Cerebellar nuclear complex (tissue), 1 donor: ENCODE results near the gene ZKSCAN7.
"Not testable (repeated sequence)": the region's sequence is repeated elsewhere in the genome, so short reads cannot be mapped to it uniquely, and the experiment has no call there.

Experiments
- DNase-seq, 2 experiments: peaks; one replicate each; lab custom pipeline; 2025; lab: John Stamatoyannopoulos, UW

Gene ZKSCAN7

DNA sequence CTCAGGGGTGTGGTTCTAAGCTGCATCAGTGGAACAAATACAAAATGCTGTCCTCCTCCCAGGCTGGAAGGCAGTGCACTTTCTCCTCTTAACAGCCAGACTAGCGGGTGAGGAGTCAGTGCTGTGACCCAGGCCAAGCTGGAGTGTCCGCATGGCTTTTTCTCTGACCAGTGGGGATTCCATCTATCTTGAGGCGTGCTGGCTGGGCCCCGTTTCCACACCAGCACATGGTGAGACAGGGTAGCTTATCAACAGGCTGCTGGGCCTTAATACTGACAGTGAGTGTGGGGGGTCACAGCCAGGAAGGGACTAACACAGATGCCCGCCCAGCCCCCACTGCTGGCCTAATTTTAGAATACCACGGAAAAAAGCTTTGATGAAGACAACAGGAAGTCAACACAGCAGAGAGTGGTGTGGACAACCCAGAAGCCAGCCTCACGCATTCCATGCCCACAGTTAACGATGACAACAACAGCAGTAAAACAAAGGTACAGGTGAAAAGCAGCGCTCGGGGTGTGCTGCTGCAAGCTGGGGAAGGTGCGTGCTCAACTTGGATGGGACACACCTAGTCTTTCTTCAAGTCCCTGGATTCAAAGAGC is 22.5 kb downstream of the ZKSCAN7 start:
- DNase-seq: not testable (repeated sequence)

DNA sequence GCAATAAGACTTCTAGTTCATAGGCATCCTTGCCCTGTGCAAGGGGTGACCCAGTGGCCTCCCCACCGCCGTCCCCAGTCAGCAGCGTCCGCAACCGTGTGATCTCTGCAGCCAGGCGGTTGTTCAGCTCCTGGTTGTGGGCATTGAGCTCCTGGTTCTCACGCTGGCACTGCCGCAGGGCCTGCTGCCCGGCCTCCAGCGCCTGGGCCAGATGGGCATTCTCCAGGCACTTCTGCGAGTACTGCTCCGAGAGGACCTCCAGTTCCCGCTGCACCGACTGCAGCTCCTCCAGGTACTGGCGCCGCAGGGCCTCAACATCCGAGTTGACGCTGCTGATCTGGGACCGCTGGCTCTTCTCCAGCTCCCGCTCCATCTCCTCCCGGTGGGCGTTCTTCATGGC is 23.3 kb downstream of the ZKSCAN7 start:
- DNase-seq: not testable (repeated sequence)

DNA sequence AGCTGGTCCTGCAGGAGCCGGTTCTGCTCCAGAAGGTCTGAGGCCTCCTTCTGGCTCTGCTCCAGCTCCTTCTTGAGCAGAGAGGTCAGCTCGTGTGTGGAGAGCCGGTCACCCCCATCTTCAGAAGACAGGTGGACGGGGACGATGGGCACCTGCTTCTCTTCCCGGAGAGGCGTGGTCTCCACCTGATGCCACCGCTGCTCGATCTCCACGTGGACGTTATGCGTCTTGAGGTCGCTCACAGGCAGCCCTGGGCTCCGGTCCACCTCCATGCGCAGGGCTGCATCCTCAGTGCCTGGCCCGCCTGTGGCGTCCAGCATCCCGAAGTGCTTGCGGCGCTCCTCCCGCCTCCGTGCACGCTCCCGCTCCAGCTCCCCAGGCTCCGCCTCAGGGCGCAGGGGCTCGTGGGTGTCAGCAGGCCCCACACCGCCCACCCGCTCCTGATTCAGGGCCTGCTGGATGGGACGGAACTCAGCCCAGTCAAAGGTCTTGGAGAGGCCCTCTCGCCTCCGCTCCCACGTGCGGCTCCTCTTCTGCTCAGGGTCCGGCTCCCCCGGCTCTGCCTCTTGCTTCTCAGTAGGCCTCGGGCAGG is 24.0 kb downstream of the ZKSCAN7 start:
- not testable (repeated sequence) for DNase-seq

DNA sequence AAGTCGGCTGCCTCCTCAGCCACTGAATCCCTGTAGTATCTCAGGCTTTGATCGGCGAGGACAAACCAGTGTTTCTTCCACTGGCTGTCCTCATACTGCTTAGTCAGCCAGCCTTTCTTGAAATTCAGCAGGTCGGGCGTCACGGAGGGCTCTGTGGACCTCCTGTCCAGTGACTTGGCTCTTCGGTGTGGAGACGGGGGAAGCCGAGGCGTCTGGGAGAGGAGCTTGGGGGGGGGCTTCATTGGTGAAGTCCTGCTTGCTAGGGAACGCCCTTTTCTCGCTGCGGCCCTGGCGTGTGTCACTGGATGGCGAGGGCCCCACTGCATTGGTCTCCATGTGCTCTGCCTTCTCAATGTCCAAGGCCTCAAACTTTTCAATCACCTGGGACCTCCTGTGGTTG is 24.8 kb downstream of the ZKSCAN7 start:
- DNase-seq: not testable (repeated sequence)

DNA sequence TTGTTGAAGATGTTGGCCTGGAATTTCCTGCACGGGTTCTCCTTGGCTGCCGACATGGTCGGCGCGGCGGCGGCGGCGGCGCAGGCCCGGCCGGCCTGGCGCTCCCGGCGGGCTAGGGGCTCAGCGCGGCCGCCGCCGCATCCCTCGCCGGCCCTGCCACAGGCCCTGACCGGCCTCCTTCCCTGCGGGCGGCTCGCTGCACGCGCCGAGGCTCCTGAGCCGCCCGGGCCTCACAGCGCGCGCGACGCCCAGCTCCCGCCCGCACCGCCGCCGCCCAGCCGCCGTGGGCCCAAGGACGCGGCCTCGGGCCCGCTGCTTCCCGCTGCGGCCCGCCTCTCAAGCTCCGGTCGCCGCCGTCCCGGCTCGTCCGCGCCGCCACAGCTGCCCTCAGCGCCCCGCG is 26.0 kb downstream of the ZKSCAN7 start:
- not testable (repeated sequence) for DNase-seq

DNA sequence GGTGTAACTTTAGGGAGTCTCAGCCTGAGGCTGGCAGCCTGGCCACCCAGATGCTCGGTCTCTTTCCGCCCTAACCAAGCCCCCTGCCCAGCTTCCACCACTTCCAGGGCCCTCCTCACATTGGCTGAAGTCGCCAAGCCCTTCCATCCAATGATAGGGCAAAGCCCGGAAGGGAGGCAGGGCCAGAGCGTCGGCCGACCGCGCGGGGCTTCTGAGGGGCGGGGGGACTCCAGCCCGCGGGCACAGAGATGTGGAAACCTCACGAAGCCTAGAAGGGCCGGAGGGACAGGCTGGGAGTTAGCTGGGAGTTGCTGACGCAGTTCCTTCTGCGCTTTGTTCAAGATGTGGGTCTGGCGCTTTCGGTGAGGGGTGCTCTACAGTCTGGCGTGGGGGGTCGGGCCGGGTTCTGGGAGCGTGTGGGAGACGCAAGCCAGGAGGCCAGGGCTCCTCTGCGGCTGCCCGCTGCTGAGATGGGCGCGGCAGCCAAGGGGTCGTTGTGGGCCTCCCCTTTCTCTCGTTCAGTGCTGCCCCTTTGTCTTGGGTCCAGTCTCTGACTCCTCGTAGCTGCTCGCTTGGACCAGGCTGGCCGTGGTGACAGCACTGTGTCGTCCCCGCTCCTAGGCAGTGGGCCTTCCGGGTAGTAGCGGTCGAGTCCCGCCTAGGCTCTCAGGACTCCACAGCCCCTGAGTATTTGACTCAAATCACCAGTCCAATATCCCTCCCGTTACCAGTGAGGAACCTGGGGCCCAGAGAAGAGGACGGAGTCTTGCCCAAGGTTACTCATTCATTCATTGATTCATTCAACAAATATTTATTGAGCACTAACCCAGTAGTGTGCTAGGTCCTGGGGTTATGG is 29.9 kb downstream of the ZKSCAN7 start, which contains the start of gene ZNF660:
TSS of gene ZNF660 (plus strand) at position 319 of the 856 bp plus-strand sequence. CDS start 9,230 bp downstream, outside the sequence.
- peak; percentile 42 to 75 for DNase-seq

DNA sequence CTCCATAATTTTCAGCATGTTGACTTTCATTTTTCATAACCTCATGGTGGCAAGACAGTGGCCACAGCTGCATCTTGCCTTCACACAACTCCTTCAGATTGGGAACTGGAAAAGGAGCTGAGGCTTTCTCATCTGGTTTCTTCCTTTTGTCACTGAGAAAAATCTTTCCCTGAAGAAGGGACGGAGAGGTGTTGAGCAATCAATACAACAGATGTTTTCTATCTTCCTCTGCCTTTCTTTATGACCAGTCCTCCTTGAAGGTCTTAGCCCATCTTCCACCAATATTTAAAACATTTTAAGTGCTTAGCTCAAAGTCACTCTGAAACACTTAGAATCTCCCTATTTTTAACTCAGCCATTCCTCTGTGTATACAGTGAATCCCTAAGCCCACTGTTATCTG is 41.6 kb downstream of the ZKSCAN7 start:
- no peak for DNase-seq

DNA sequence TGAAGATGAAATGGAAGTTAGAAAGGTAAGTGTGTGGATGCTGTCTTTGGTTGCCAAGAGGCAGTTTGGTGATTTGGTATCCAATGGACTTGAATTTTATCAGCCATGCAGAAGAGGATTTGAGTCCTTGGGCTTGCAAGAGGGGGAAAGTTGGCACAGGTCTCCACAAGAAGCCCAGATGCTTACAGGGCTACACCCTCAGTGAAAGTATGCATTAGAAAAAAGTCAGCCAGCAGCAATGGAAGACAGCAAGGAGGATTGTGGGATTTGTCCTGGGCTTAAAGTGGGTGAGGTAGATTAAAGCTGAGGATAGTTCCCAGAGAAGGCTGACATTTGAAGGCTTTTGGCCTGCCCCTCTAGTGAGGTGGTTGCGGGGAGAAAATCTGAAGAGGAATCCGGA is 46.8 kb downstream of the ZKSCAN7 start:
- no peak for DNase-seq

DNA sequence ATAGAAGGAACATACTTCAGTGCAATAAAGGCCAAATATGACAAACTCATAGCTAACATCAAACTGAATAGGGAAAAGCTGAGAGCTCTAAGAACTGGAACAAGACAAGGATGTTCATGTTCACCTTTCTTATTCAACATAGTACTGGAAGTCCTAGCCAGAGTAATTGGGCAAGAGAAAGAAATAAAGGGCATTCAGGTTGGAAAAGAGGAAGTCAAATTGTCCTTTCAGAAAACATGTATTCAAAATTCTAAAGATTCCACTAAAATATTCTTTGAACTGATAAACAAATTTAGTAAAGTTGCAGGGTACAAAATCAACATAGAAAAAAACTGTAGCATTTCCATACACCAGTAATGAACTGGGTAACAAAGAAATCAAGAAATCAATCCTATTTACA is 57.7 kb downstream of the ZKSCAN7 start:
- DNase-seq: no peak
